Heart right ventricle (tissue), 16 donors: ENCODE measurements around the gene IL17F. TPM values are rescaled to one million over a fixed set of nuclear protein-coding genes. Genes with fewer than 3 reads are reported as not detected.

Experiments used
- ATAC-seq, 8 donors: fragments of 200-7000 bp; cut with Tn5 transposase; one replicate each; pipeline ENCODE4 v1.9.1; 2020; ENCODE audit warnings: mild to moderate bottlenecking in 8 of 8, moderate library complexity in 8 of 8, moderate number of reproducible peaks in 1 of 8
- DNase-seq, 2 donors: peaks; one replicate each; pipeline ENCODE4 v3.0.0-alpha.2; 2020
- H3K27ac ChIP-seq, 10 donors: fragments of 200-600 bp; sonication (generic) in 2 of 10; one replicate each; pipeline versions ENCODE4 v1.5.0 to v1.8.0; 2020 to 2022; ENCODE audit warnings: mild to moderate bottlenecking in 3 of 10
- H3K27me3 ChIP-seq, 7 donors: fragments of 200-600 bp; one replicate each; pipeline ENCODE4 v1.8.0; 2021 to 2022; ENCODE audit warnings: mild to moderate bottlenecking in 2 of 7
- H3K36me3 ChIP-seq, 9 donors: fragments of 200-600 bp; sonication (generic) in 1 of 9; one replicate each; pipeline versions ENCODE4 v1.5.0 to v1.8.0; 2020 to 2022; ENCODE audit warnings: mild to moderate bottlenecking in 2 of 9
- H3K4me1 ChIP-seq, 9 donors: fragments of 200-600 bp; sonication (generic) in 1 of 9; one replicate each; pipeline versions ENCODE4 v1.5.0 to v1.8.0; 2020 to 2022; ENCODE audit warnings: mild to moderate bottlenecking in 4 of 9
- H3K4me3 ChIP-seq, 10 donors: fragments of 200-600 bp; sonication (generic) in 2 of 10; one replicate each; pipeline versions ENCODE4 v1.5.0 to v1.8.0; 2020 to 2022; ENCODE audit warnings: mild to moderate bottlenecking in 7 of 10, moderate library complexity in 2 of 10
- H3K9me3 ChIP-seq, 11 donors: fragments of 200-600 bp in 10 of 11; sonication (generic) in 2 of 11; one replicate each; pipeline versions ENCODE4 v1.5.0 to v1.8.0; 2013 to 2022; ENCODE audit warnings: mild to moderate bottlenecking in 2 of 11, control low read depth in 1 of 11, moderate library complexity in 1 of 11
- WGBS, 2 donors: extraction: QIAGEN DNeasy Blood & Tissue Kit; methylation state at CpG; one replicate each; pipeline ENCODE4 v1.1.7; 2013; ENCODE audit warnings: inconsistent platforms in 1 of 2; 5-methylcytosine and 5-hydroxymethylcytosine counted together
- intact Hi-C, 10 donors: fragments of 100-400 bp; cut with DNase I; formaldehyde crosslinking; loops; one replicate each; pipeline versions ENCODE4 v1.11.1 to v1.14.2; 2022
- polyA plus RNA-seq, 2 donors: library from polyadenylated mRNA; stranded (reverse); fragments of 200-250 nt; gene quantifications; one replicate each; pipeline ENCODE4 v1.2.3, GENCODE V29; 2013
- total RNA-seq, 10 donors: library from RNA; stranded (reverse); fragmentation: NEBNext Ultra II Directional in 3 of 10; extraction: Animal tissue kit (Norgen Biotek cat#: 25700) in 3 of 10; gene quantifications; one replicate each; pipeline versions ENCODE4 v1.2.1 to v1.2.4, GENCODE V29; 2021 to 2023
- TF ChIP-seq, protein P1 (sequence below), 9 donors: fragments of 200-600 bp; sonication (generic) in 2 of 9; IDR thresholded peaks; one replicate each; pipeline versions ENCODE4 v1.5.0 to v1.8.0; 2021 to 2022; ENCODE audit warnings: antibody characterized with exemption in 9 of 9, mild to moderate bottlenecking in 5 of 9, moderate library complexity in 1 of 9
- donor health status: Arrhythmogenic right ventricular cardiomyopathy.
- donor health status: ischemic (EF 13 %, LVEDD 7.1; RV severe dilation, severe dysfunction).
- donor health status: healthy with polysubstance abuse.
- donor health status: DM: no; HTN: yes; CAD: no.
- donor health status: DM: no; HTN: no; CAD: no.
- donor health status: ischemic (EF 25% LVEDD 6.9; RV normal size, moderate dysfunction).
- donor health status: ischemic (EF 25% LVEDD 5.7; RV mildly dilated, moderate dysfunction).
- donor health status: healthy.
- donor health status: DM: yes; HTN: yes; CAD: no.
- donor health status: Ischemic cardiomyopathy.
- donor health status: ischemic (EF 35%, LVEDD 5.7; RV mildly dilated, moderate dysfunction).
- donor health status: nonischemic (EF 11% LVEDD 7.7; RV severe dilation, severe dysfunction).
- donor health status: DM: yes; HTN: yes; CAD: no.
- donor health status: PGD.
- donor health status: ischemic (EF 29% LVEDD 5.4; RV normal size, mild dysfunction).
- donor health status: nonischemic (EF 23%, LVEDD 6.1; RV moderate dilation, normal function).

Gene IL17F
- total and polyA plus RNA-seq, 12 donors: not detected

DNA sequence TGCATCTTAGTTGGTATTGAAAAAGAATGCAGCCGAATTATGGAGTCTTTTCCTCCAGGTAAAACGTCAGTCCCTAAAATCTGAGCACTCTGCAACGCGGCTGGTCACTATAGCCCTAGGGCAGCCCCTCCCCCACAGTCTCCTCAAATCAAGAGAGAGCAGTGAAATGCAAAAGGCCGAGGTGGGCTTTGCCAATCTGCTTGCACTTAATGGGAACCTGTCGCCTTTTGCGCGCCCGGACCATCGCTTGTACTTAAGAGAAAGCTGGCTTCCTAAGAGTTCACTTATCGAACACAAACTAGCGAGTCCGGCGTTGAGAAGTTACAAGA, 39.8 kb upstream of the IL17F start:
- DNase-seq (peak in 1 of 2 donors; percentile 29), ATAC-seq (no peak)
- 0 to 1% methylated on average over 14 of the region's 14 CpGs for WGBS, 2 donors
- intact Hi-C loops: loop anchor here in 7 of 10 donors (2.0 to 10.0 kb wide), 6 partner anchors 78 to 381 kb away; partner anchors contain the start of gene PAQR8 (in 3 of the 7)
- TF ChIP-seq, protein P1, sequence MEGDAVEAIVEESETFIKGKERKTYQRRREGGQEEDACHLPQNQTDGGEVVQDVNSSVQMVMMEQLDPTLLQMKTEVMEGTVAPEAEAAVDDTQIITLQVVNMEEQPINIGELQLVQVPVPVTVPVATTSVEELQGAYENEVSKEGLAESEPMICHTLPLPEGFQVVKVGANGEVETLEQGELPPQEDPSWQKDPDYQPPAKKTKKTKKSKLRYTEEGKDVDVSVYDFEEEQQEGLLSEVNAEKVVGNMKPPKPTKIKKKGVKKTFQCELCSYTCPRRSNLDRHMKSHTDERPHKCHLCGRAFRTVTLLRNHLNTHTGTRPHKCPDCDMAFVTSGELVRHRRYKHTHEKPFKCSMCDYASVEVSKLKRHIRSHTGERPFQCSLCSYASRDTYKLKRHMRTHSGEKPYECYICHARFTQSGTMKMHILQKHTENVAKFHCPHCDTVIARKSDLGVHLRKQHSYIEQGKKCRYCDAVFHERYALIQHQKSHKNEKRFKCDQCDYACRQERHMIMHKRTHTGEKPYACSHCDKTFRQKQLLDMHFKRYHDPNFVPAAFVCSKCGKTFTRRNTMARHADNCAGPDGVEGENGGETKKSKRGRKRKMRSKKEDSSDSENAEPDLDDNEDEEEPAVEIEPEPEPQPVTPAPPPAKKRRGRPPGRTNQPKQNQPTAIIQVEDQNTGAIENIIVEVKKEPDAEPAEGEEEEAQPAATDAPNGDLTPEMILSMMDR (IDR thresholded peaks at IDR 0.05): no peak
- peak overlapping the region; percentile 66 to 98 (median 79) for H3K4me3 ChIP-seq
- peak overlapping the region in 9 of 10 donors; percentile 56 to 79 (median 64) for H3K27ac ChIP-seq
- no peaks in the 10 kb centered on the region for H3K9me3 ChIP-seq
- H3K4me1 ChIP-seq: peaks cover 0 to 31% (median 14%) of the 10 kb centered on the region in 9 donors
- H3K27me3 ChIP-seq: no peaks in the 10 kb centered on the region
- H3K36me3 ChIP-seq: peaks cover 0 to 40% (median 30%) of the 10 kb centered on the region in 9 donors

DNA sequence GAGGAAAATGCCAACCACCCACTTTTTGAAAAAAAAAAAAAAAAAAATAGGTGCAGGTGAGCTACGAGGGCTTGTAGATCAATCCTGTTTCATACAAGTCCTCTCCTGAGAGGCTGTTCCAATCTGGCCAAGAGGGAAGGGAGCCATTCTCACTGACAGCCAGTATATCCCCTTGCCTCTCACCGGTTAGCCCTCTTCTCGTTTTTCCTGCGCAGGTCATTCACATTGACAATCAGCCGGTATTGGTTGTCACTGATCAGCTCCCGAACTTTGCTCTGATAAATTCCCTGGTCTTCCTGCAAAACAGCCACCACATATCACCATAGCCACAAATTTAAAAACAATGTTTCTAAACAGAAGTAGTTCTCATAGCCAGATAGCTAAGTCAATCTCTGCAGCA, 38.8 kb upstream of the IL17F start:
- no peak for DNase-seq
- ATAC-seq: no peak
- Histone ChIP-seq H3K4me1 (peaks cover 0 to 31% (median 14%) of the 10 kb centered on the region in 9 donors), H3K27me3 (no peaks in the 10 kb centered on the region), H3K9me3 (no peaks in the 10 kb centered on the region), H3K27ac (no peak overlapping the region), H3K4me3 (peak overlapping the region in 2 of 10 donors; percentile 76 to 98), H3K36me3 (peaks cover 0 to 49% (median 40%) of the 10 kb centered on the region in 9 donors)
- intact Hi-C loops: loop anchor here in 6 of 10 donors (5.0 to 10.0 kb wide), 4 partner anchors 79 to 382 kb away; partner anchors contain the start of gene PAQR8 (in 1 of the 6)
- 61 to 67% methylated on average over 6 of the region's 6 CpGs for WGBS, 2 donors
- TF ChIP-seq, protein P1 (IDR thresholded peaks at IDR 0.05): no peak

DNA sequence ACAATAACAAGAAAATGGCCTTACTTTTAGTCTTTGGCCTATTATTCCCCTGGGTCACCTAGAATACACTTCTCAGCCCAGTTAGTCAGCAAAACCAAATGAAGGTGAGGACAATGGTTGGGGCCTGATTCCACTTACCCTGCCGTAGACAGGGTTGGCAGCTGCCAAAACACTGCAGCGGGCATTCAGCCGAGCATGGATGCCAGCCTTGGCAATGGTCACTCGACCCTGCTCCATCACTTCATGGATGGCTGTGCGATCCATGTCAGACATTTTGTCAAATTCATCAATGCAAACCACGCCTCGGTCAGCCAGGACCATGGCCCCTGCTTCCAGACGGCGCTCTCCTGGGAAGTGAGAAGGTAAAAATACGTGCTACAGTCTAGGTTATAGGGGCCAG, 31.8 kb upstream of the IL17F start:
- intact Hi-C loops: no loop called here
- DNase-seq: no peak
- Histone ChIP-seq H3K4me3 (no peak overlapping the region), H3K36me3 (peaks cover 0 to 100% (median 62%) of the 10 kb centered on the region in 9 donors), H3K27me3 (no peaks in the 10 kb centered on the region), H3K27ac (no peak overlapping the region), H3K9me3 (no peaks in the 10 kb centered on the region), H3K4me1 (peaks cover 0 to 12% (median 0%) of the 10 kb centered on the region in 9 donors)
- WGBS, 2 donors: 93 to 94% methylated on average over 10 of the region's 10 CpGs
- ATAC-seq: no peak
- TF ChIP-seq, protein P1 (IDR thresholded peaks at IDR 0.05): no peak

DNA sequence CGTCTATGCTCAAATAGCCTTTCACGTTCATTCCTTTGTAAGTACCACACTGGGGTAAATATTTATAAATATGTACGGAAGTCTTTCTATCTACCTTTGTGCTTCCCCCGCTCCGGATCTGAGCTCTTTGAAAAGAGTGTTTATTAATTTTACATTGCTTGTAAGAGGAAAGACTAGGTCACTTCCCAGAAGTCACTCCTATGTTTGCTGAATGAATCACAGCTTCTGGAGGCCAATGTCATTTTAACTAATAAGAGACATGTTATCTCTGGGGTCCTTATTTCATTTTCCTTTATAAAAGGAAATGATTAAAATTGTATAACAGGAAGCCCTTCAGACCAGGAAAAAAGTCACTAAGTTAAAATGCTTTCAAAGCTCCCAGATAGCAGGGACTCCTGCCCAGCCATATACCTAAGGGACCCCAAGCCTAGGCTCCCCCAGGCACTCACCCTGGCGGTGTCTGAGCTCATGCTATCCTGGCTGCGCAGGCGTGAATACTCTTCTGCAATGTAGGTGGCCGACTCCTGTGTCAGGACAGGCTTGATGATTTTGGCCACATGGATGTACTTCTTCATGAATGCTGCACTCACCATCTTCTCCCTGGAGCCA, 27.7 kb upstream of the IL17F start:
- ATAC-seq: peak in 6 of 8 donors; percentile 17 to 86 (median 60)
- intact Hi-C loops: no loop called here
- Histone ChIP-seq H3K4me3 (no peak overlapping the region), H3K9me3 (no peaks in the 10 kb centered on the region), H3K36me3 (peaks cover 0 to 100% (median 48%) of the 10 kb centered on the region in 9 donors), H3K27me3 (no peaks in the 10 kb centered on the region), H3K27ac (peak overlapping the region in 5 of 10 donors; percentile 1 to 67 (median 40)), H3K4me1 (peaks cover 0 to 12% (median 0%) of the 10 kb centered on the region in 9 donors)
- 65 to 71% methylated on average over 9 of the region's 9 CpGs for WGBS, 2 donors
- TF ChIP-seq, protein P1 (IDR thresholded peaks at IDR 0.05): no peak
- no peak for DNase-seq
